NCI-H1417 (cell line): ENCODE results near the gene MS4A18.

Experiments
- DNase-seq, 3 experiments: peaks; one replicate each; lab custom pipeline; 2025; lab: John Stamatoyannopoulos, UW

The MS4A18 gene

GRCh38 chr11:60786811-60787567 lies 62.5 kb downstream of the MS4A18 start:
- DNase-seq = no peak

- no peak for DNase-seq
Observed at GRCh38 chr11:60788401-60789125, 64.0 kb downstream of the MS4A18 start.

GRCh38 chr11:60790726-60791125 lies 66.2 kb downstream of the MS4A18 start:
- no peak for DNase-seq

- DNase-seq = no peak
Observed at GRCh38 chr11:60791153-60791933, 66.8 kb downstream of the MS4A18 start.

- DNase-seq = no peak
Observed at GRCh38 chr11:60792521-60792920, 68.0 kb downstream of the MS4A18 start.
